Esophagus (tissue), 2 donors: Measurements from ENCODE around the gene ERCC6L2. TPM values are rescaled to one million over a fixed set of nuclear protein-coding genes. Genes with fewer than 3 reads are reported as not detected.

Source experiments
- H3K27ac ChIP-seq, 2 donors: one replicate each; pipeline ENCODE4 v1.5.1; 2013; ENCODE audit warnings: low read depth in 2 of 2, mild to moderate bottlenecking in 2 of 2, inconsistent platforms in 1 of 2, low read length in 1 of 2, moderate library complexity in 1 of 2
- H3K27me3 ChIP-seq, 2 donors: one replicate each; pipeline ENCODE4 v1.6.1; 2013; ENCODE audit warnings: low read length in 2 of 2, control low read depth in 1 of 2, mild to moderate bottlenecking in 1 of 2; ENCODE audit not compliant: insufficient read depth in 2 of 2, control insufficient read depth in 1 of 2
- H3K36me3 ChIP-seq, 2 donors: one replicate each; pipeline ENCODE4 v1.6.1; 2013; ENCODE audit warnings: low read length in 1 of 2; ENCODE audit not compliant: control insufficient read depth in 2 of 2, insufficient read depth in 2 of 2
- H3K4me1 ChIP-seq, 2 donors: one replicate each; pipeline ENCODE4 v1.6.1; 2013; ENCODE audit warnings: low read length in 1 of 2; ENCODE audit not compliant: control insufficient read depth in 2 of 2, insufficient read depth in 2 of 2
- H3K4me3 ChIP-seq, 2 donors: one replicate each; pipeline ENCODE4 v1.5.1; 2013; ENCODE audit warnings: low read length in 2 of 2, mild to moderate bottlenecking in 2 of 2, low read depth in 1 of 2, moderate library complexity in 1 of 2
- H3K9me3 ChIP-seq, 2 donors: one replicate each; pipeline ENCODE4 v1.6.1; 2013; ENCODE audit warnings: mild to moderate bottlenecking in 2 of 2, low read depth in 1 of 2, low read length in 1 of 2, moderate library complexity in 1 of 2; ENCODE audit not compliant: control insufficient read depth in 2 of 2, insufficient read depth in 1 of 2
- WGBS, 2 donors: extraction: QIAGEN DNeasy Blood & Tissue Kit; methylation state at CpG; one replicate each; pipeline ENCODE4 v1.1.7; 2013; 5-methylcytosine and 5-hydroxymethylcytosine counted together
- polyA plus RNA-seq, 2 donors: library from polyadenylated mRNA; stranded (reverse); fragments of 200-250 nt; gene quantifications; one replicate each; pipeline ENCODE4 v1.2.3, GENCODE V29; 2013
- donor health status: healthy with polysubstance abuse.
- donor health status: Bipolar disorder and iron deficiency.

Gene ERCC6L2
- polyA plus RNA-seq, 2 donors = 3.0 to 6.2 TPM

GRCh38 chr9:95936579-95937075 is 61.1 kb downstream of the ERCC6L2 start:
- 86 to 88% methylated on average over 3 of the region's 3 CpGs for WGBS, 2 donors
- Histone ChIP-seq H3K4me1 (no peaks in the 10 kb centered on the region), H3K36me3 (no peaks in the 10 kb centered on the region), H3K9me3 (peaks cover 0 to 3% of the 10 kb centered on the region in 2 donors), H3K4me3 (no peak overlapping the region), H3K27me3 (no peaks in the 10 kb centered on the region), H3K27ac (no peak overlapping the region)

DNA sequence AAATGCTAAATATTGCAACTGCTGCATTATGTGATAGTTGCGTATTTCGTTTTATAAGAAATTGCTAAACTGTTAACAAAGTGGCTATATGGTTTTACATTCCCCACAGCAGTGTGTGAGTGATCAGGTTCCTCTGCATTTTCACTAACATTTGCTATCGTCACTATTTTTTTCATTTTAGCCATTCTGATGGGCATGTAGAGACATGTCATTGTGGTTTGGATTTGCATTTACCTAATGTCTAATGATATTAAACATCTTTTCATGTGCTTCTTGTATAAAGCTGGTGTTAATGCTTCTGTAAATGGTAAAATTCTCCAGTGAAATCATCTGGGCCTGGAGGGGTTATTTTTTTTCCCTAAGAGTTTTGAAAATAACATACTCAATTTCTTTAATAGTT is 61.6 kb downstream of the ERCC6L2 start:
- Histone ChIP-seq H3K27ac (no peak overlapping the region), H3K9me3 (peaks cover 0 to 3% of the 10 kb centered on the region in 2 donors), H3K4me3 (no peak overlapping the region), H3K27me3 (no peaks in the 10 kb centered on the region), H3K36me3 (no peaks in the 10 kb centered on the region), H3K4me1 (no peaks in the 10 kb centered on the region)
- 83 to 85% methylated on average over 3 of the region's 3 CpGs for WGBS, 2 donors

GRCh38 chr9:95938724-95939123 is 63.2 kb downstream of the ERCC6L2 start:
- H3K4me3 ChIP-seq = no peak overlapping the region
- WGBS, 2 donors = 98 to 99% methylated on average over 1 of the region's 1 CpG
- H3K9me3 ChIP-seq = peaks cover 0 to 3% of the 10 kb centered on the region in 2 donors
- no peaks in the 10 kb centered on the region for H3K27me3 ChIP-seq
- H3K36me3 ChIP-seq = no peaks in the 10 kb centered on the region
- no peak overlapping the region for H3K27ac ChIP-seq
- no peaks in the 10 kb centered on the region for H3K4me1 ChIP-seq

- no peaks in the 10 kb centered on the region for H3K36me3 ChIP-seq
- H3K9me3 ChIP-seq = peaks cover 0 to 3% of the 10 kb centered on the region in 2 donors
- 97 to 98% methylated on average over 1 of the region's 1 CpG for WGBS, 2 donors
Observed at GRCh38 chr9:95939472-95939871, 64.0 kb downstream of the ERCC6L2 start.

GRCh38 chr9:95940265-95940664 is 64.8 kb downstream of the ERCC6L2 start:
- Histone ChIP-seq H3K4me3 (no peak overlapping the region), H3K36me3 (no peaks in the 10 kb centered on the region), H3K27me3 (no peaks in the 10 kb centered on the region), H3K4me1 (no peaks in the 10 kb centered on the region), H3K27ac (no peak overlapping the region), H3K9me3 (peaks cover 0 to 3% of the 10 kb centered on the region in 2 donors)
- WGBS, 2 donors = 92 to 93% methylated on average over 2 of the region's 2 CpGs

More at GRCh38 chr9:95939472-95939871, 64.0 kb downstream of the ERCC6L2 start:
- no peaks in the 10 kb centered on the region for H3K4me1 ChIP-seq
- no peaks in the 10 kb centered on the region for H3K27me3 ChIP-seq
- H3K27ac ChIP-seq = no peak overlapping the region
- H3K4me3 ChIP-seq = no peak overlapping the region

- Histone ChIP-seq H3K27ac (no peak overlapping the region), H3K4me3 (no peak overlapping the region), H3K4me1 (no peaks in the 10 kb centered on the region), H3K9me3 (peaks cover 0 to 3% of the 10 kb centered on the region in 2 donors), H3K27me3 (no peaks in the 10 kb centered on the region), H3K36me3 (no peaks in the 10 kb centered on the region)
- 83 to 88% methylated on average over 4 of the region's 4 CpGs for WGBS, 2 donors
Observed at GRCh38 chr9:95942016-95942415, 66.5 kb downstream of the ERCC6L2 start.

GRCh38 chr9:95947118-95947517 is 71.6 kb downstream of the ERCC6L2 start:
- 72 to 75% methylated on average over 1 of the region's 1 CpG for WGBS, 2 donors
- H3K36me3 ChIP-seq = no peaks in the 10 kb centered on the region
- H3K9me3 ChIP-seq = no peaks in the 10 kb centered on the region
- no peak overlapping the region for H3K27ac ChIP-seq
- no peak overlapping the region for H3K4me3 ChIP-seq
- no peaks in the 10 kb centered on the region for H3K27me3 ChIP-seq
- no peaks in the 10 kb centered on the region for H3K4me1 ChIP-seq

DNA sequence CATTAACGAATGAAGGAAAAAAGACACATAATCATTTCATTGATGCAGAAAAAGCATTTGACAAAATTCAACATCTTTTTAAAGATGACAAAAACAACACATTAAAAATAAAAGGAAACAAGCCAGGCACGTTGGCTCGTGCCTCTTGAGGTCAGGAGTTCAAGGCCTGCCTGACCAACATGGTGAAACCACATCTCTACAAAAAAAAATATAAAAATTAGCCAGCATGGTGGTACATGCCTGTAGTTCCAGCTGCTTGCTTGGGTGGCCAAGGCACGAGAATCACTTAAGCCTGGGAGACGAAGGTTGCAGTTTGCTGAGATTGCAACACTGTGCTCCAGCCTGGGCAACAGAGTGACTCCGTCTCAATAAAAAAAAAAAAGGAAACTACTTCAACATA is 77.0 kb downstream of the ERCC6L2 start:
- Histone ChIP-seq H3K4me3 (no peak overlapping the region), H3K9me3 (no peaks in the 10 kb centered on the region), H3K27ac (no peak overlapping the region), H3K36me3 (peaks cover 0 to 6% of the 10 kb centered on the region in 2 donors), H3K4me1 (no peaks in the 10 kb centered on the region), H3K27me3 (no peaks in the 10 kb centered on the region)
- 91 to 92% methylated on average over 6 of the region's 6 CpGs for WGBS, 2 donors

- Histone ChIP-seq H3K27ac (no peak overlapping the region), H3K9me3 (no peaks in the 10 kb centered on the region), H3K36me3 (peaks cover 0 to 6% of the 10 kb centered on the region in 2 donors), H3K4me1 (no peaks in the 10 kb centered on the region), H3K27me3 (no peaks in the 10 kb centered on the region), H3K4me3 (no peak overlapping the region)
- 82% methylated on average over 1 of the region's 1 CpG for WGBS, 2 donors
Observed at GRCh38 chr9:95953986-95954385, 78.5 kb downstream of the ERCC6L2 start.

DNA sequence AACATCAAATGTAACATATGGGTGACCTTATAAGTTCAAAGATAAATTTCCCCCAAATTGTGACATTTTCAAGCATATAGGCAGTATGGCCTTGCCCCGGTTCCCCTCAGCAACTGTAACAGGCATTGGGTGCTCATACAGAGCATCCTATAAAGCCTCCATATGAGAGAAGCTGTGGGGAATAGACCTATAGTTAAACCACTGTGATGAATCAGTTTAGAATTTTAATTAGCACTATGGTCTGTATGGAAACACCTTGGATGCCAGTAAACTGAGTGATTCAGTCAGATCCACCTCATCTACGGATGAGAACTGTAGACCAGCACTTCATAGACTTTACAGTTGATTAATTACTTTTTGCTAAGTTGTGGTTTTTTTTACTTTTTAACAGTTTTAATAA is 79.4 kb downstream of the ERCC6L2 start:
- Histone ChIP-seq H3K9me3 (no peaks in the 10 kb centered on the region), H3K36me3 (peaks cover 0 to 6% of the 10 kb centered on the region in 2 donors), H3K4me3 (no peak overlapping the region), H3K27ac (no peak overlapping the region), H3K27me3 (no peaks in the 10 kb centered on the region), H3K4me1 (no peaks in the 10 kb centered on the region)
- WGBS, 2 donors = 88 to 89% methylated on average over 2 of the region's 2 CpGs
